ENCODE results near the gene LMAN1L.

Gene LMAN1L

GRCh38 chr15:74865316-74865715 lies 52.7 kb downstream of the LMAN1L start:
- no peak for DNase-seq

DNA sequence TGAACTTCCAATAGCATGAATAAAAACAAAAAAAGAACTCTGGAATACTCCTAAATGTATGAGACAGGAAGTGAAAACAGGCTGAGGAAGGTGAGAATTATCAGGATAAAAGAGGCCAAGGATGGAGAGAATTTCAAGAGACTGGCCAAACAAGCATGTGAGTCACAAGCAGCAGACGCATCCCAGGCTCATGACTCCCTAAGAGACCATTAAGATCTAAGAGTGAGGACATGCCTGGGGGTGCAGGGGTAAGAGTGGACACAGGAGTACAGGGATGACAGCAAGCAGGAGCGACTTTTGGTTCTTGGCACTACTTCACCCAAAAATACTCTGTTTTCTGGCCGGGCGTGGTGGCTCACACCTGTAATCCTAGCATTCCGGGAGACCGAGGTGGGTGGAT lies 53.5 kb downstream of the LMAN1L start:
- DNase-seq: no peak

- no peak for DNase-seq
Measured at GRCh38 chr15:74867466-74868038, 54.9 kb downstream of the LMAN1L start.

GRCh38 chr15:74868059-74868458 lies 55.4 kb downstream of the LMAN1L start:
- DNase-seq: no peak

DNA sequence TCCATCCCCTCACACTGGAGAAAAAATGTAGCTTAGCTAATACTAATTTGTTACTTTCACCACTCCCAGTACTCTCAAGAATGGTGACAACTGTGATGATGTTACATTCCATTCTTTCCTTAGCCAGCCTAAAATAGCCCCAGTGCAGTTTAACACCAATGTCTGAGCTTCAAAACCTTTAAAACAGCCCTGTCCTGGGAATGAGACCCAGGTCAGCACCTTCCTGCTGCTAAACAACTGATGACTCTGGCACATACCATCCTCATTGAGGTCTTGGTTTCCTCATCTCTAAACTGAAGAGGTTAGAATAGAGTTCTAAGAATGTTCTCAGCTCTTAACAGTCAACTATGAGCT lies 56.7 kb downstream of the LMAN1L start:
- DNase-seq: no peak

DNA sequence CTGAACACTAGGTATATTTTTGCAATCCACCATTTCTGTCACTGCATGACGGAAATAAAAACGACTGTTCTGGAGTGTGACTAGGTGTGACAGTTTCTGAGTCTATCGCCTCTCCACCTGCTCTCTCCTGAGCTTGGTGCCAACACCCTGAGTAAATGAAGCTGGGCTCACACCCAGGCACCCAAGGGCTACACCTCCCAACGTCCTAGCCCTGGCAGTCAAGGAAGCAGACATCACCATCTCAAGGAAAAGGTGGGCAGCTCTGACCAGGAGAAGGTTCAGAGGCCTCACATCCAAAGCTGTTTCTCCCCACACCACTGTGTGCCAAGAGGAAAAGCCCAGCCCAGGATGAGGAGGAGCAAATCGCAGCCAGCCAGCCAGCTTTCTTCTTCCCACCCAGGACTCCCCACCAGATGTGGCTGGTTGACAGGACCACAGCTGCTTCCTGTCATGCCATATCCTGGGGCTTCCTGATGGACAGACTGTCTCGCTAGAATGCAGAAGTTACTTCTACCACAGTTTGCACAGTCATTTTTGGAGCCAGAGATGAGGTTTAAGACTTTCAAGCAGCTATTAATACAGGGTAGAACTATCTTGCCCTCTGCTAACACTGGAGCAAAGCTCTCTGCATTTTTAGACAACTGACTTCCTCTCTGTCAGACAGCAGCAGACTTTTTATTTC lies 57.2 kb downstream of the LMAN1L start:
- DNase-seq: no peak

DNA sequence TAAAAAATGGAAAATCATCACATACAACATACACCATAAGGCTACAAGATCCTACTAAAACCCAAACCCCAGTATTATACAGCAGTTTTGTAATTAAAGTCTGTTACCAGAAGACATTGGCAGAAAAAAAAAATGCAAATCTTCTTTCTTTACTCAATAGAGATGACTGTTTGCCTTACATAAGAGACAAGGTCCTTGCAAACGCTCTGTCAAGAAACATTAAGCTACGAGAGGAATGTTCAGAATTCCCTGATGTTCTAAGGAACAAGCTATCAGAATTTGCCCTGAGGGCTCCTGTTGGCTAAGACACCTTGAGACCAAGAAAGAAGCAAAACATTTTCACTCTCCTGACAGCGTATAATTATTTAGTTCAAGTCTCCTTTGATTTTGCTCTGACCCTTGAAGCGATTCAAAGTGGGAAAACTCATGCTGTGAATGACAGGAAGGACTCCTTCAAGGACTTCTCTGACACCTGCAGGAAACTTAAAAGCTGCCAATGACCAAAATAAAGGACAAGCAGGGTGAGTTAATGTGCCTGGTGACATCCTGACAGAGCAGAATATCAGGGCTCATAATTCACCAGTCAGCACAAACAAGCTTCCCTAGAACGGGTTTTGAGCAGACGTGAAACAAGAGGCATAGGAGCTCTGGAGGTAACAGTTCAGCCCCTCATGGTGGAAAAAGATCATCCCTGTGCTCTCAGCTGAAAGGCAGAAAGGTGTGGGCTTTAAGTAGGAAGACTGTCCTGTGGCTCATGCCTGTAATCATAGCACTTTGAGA lies 58.0 kb downstream of the LMAN1L start:
- DNase-seq: no peak

- DNase-seq: no peak
Measured at GRCh38 chr15:74872702-74873035, 60.0 kb downstream of the LMAN1L start.

- DNase-seq: peak; percentile 91 to 96
Measured at GRCh38 chr15:74873036-74873755, 60.6 kb downstream of the LMAN1L start, which contains the start of gene SCAMP2. TSS of gene SCAMP2 (minus strand) at chr15:74873365. CDS start at chr15:74873255, 110 bp downstream.

- DNase-seq: peak in 1 of 2 experiments; percentile 24
Measured at GRCh38 chr15:74873756-74874424, 61.3 kb downstream of the LMAN1L start.
